Spleen (tissue), 7 donors: ENCODE measurements around the gene SLC44A1.

ENCODE experiments used
- POLR2A ChIP-seq, 3 donors: fragments of 450-650 bp; IDR thresholded peaks; one replicate each; pipeline ENCODE4 v1.5.1; 2017; ENCODE audit warnings: antibody characterized with exemption in 3 of 3, mild to moderate bottlenecking in 1 of 3
- POLR2AphosphoS5 ChIP-seq, 3 donors: sonication (generic); formaldehyde crosslinking; IDR thresholded peaks; one replicate each; pipeline ENCODE4 v1.5.1; 2017; ENCODE audit warnings: antibody characterized with exemption in 3 of 3
- TF ChIP-seq, protein P1 (sequence below), 11 experiments: fragments of 200-600 bp in 7 of 11; fragments of 450-650 bp in 4 of 11; sonication (generic) in 4 of 11; IDR thresholded peaks in 8 of 11; conservative IDR thresholded peaks in 3 of 11; 1 replicate in 7 of 11; 2 replicates in 4 of 11; pipeline versions ENCODE4 v1.4.0 to v1.8.0; 2016 to 2021; ENCODE audit warnings: antibody characterized with exemption in 11 of 11, inconsistent platforms in 4 of 11, mild to moderate bottlenecking in 1 of 11
- donor health status: DM: no; HTN: no; CAD: no; lungs with moderate emphysema.
- donor health status: DM: no; HTN: no; CAD: no.
- donor health status: DM: no; HTN: no; CAD: no.

DNA sequence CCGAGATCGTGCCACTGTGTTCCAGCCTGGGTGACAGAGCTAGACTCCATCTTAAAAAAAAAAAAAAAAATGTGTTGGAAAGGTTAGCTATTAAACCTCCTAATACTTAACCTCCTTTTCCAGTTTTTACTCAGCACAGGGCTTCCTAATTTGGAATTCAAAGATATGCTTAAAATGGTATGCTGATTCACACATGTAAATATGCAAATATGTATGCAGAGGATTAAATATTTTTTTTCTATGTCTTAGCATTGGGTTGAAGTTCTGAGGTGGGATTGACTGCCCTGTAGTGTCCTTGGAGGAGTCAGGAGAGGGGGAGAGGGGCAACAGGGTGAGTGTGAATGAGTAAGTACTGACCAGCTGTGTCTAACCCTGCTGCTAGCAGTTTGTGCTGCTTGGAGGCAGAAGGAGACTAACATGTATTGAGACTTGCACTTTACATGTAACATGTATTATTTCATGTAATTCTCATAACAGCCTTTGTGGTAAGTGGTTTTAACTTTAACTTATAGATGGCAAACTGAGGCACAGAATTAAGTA, 63.2 kb downstream of the SLC44A1 start:
- TF ChIP-seq, protein P1, sequence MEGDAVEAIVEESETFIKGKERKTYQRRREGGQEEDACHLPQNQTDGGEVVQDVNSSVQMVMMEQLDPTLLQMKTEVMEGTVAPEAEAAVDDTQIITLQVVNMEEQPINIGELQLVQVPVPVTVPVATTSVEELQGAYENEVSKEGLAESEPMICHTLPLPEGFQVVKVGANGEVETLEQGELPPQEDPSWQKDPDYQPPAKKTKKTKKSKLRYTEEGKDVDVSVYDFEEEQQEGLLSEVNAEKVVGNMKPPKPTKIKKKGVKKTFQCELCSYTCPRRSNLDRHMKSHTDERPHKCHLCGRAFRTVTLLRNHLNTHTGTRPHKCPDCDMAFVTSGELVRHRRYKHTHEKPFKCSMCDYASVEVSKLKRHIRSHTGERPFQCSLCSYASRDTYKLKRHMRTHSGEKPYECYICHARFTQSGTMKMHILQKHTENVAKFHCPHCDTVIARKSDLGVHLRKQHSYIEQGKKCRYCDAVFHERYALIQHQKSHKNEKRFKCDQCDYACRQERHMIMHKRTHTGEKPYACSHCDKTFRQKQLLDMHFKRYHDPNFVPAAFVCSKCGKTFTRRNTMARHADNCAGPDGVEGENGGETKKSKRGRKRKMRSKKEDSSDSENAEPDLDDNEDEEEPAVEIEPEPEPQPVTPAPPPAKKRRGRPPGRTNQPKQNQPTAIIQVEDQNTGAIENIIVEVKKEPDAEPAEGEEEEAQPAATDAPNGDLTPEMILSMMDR (IDR thresholded peaks at IDR 0.05 in 8 of 11, conservative IDR thresholded peaks at IDR 0.05 in 3 of 11) = no peak
- TF ChIP-seq POLR2A (IDR thresholded peaks at IDR 0.05) = no peak
- no peak for TF ChIP-seq POLR2AphosphoS5 (IDR thresholded peaks at IDR 0.05)
